Islet precursor cell (in vitro differentiated cells): ENCODE measurements around the gene DCAF8L2.
"Not testable (repeated sequence)": the region's sequence is repeated elsewhere in the genome, so short reads cannot be mapped to it uniquely, and the experiment has no call there.

ENCODE experiments used
- DNase-seq: peaks from one replicate; pipeline ENCODE4 v3.0.0-alpha.2; 2018

Gene DCAF8L2

DNA sequence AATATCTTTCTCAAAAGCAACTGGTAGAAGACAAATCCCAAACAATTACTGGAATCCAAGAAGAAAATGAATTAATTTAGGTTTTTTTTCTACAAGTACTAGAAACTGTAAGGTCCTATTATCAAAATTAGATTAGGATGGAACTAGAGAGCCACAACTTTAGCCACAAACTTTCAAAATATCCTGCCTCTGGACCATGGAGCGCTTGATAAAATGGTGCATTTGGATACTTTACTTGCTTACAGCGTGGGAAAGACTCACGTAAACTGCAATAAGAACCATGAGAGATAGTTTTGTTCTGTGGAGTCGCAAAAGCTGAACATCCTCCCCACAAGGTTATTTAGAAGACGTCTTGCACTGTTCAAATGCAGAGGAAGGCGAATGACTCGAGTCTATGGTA lies at the start of gene DCAF8L2:
Gene DCAF8L2, plus strand, starts transcription at position 301 of the 400 bp plus-strand sequence. CDS start 156,552 bp downstream, outside the sequence.
- DNase-seq, result no peak

GRCh38 chrX:27541161-27541560 lies 49.0 kb upstream of the DCAF8L2 start:
- DNase-seq, result not testable (repeated sequence)

- no peak for DNase-seq
These were observed 41.5 kb upstream of the DCAF8L2 start for GRCh38 chrX:27548624-27549023.

DNA sequence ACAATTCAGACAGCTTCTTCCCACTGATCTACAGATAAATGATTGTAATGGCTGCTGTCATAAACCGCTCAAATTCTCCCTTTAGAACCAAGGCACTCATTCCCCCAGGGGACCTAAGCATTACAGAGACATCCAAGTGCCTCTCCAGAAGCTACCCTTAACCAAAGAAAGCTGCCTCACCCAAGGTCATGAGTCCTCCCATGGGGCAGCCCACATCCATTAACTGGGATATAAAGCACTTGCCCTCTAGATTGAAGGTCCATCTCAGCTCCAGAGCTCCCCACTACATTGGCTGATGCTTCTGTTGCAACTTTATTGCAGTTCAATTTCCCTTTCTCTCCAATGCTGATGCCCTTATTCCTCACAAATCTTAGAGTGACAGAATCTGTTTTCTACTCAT lies 40.5 kb upstream of the DCAF8L2 start:
- no peak for DNase-seq

DNA sequence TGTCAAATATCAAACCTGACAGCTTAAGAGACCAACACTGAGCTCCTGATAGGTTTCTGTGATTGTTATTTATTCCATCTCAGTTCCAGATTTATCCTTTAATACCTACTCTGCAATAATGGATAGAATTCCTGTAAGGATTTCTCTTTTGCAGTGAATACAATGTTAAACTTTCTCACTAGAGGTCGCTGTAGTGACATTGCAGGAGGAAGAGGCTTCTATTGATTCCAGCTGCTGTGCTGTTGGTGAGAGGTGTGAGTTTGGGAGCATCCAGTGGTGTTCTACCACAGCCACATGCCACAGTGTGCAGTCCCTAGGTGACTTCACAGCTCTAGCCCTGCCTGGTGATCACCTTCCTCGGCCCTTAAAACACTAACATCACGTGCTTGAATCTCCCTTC lies 34.6 kb upstream of the DCAF8L2 start:
- no peak for DNase-seq

DNA sequence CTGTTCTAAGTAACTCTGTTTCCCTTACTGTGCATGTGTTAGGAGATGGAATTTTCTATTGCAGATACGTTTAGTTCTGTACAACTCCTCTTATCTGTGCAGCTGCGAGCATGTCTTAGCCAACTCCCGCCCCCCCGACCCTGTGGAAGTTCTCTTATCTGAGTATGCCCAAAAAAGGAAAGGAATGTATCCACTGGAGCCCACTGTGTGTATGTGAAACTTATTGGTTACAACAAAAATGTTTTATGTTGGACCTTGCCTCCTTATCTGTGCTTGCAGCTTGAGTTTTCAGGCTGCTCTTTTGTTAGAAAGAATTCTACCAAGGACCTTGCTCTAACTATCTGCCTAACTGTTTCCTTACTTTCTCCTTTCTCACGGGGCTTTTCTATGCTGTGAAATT lies 24.2 kb upstream of the DCAF8L2 start:
- peak; percentile 78 for DNase-seq

DNA sequence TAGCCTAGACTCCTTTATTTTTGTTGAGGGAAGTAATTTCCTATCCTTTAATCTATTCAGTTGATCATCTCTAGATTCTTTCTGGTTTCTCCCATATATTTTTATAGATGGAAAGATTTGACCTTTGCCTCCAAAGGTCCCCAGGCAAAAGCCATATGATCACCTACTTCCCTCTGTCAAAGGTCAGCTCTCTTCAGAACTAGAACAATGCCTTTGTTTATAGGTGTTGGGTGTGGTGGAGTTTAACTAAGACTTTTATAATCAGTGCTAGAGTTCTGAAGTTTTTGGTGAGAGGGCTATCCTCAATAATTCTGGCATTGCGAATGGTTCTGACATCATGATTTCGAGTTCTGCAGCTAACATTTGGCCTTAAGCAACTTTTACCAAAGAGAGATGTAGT lies 19.0 kb upstream of the DCAF8L2 start:
- DNase-seq, result no peak

DNA sequence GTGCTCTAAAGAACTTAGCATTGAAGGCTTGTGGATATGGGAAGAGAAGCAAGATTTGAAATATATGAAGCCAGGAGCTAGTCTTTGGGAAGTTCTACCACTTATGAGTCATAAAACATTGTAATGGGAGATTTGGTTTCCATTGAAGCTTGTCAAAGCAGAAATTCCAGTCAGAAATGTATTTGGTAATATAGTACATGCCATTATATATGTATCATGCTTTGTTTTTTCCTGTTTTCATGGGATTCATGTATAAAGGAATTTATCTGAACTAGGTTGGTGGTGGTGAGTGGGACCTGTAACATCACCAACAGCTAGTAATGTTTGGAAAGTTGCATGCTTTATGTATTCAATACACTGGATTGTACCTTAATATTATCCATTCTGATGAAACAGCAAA lies 14.6 kb upstream of the DCAF8L2 start:
- DNase-seq, result no peak

- no peak for DNase-seq
These were observed 6.2 kb upstream of the DCAF8L2 start for GRCh38 chrX:27583976-27584375.

- no peak for DNase-seq
These were observed 1.8 kb downstream of the DCAF8L2 start for GRCh38 chrX:27591938-27592337.

- DNase-seq, result no peak
These were observed 7.4 kb downstream of the DCAF8L2 start for GRCh38 chrX:27597508-27597907.

GRCh38 chrX:27598312-27598711 lies 8.2 kb downstream of the DCAF8L2 start:
- peak; percentile 61 for DNase-seq

DNA sequence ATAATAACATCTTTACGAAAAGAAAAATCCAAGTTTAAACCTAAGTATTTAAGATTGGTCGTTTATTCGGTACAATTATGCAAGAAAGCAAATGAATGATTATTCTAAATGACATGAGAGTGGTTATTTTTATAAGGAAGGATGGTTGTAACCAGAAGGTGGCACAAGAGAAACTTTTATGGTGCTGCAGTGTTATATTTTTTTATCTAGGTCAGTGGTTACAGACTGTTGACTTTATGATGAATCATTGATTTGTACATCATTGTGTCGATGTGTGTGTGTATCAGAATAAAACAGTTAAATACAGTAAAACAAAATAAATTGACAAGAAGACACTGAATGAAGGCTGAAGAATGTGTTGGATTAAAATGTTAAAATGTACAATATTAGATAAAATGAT lies 9.8 kb downstream of the DCAF8L2 start:
- DNase-seq, result no peak

DNA sequence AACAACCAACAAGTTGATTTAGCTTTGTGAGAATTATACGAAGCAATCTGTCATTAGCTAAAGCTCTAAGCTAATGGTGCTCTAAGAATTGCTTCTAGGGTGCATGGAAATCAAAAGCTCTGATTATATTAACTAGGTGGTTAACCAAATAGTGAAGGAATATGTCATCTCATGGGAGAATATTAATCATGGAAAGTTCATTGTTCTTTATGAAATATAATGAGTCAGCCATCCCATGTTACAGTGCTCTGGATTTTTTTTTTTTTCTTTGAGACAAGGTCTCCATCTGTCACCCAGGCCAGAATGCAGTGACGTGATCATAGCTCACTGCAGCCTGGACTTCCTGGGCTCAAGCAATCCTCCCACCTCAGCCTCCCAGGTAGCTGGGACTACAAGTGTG lies 10.5 kb downstream of the DCAF8L2 start:
- DNase-seq, result no peak

DNA sequence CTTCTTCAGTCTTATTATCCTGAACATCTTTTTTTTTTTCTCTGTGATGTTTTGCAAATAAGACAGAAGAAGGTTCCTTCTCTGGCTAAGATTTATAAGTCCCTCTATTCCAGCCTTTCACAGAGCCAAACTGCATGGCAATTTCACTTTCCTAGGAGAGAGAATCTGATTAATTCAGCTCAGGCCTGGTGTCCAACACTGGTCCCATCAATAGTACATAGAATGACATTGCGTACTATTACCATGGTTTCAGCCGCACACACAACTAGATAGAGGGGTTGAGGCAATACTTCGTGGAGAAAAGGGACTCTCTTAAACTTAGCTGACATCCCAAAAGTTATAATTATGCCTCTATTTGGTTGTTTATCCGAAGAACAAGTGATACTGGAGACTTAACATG lies 18.5 kb downstream of the DCAF8L2 start:
- no peak for DNase-seq

DNA sequence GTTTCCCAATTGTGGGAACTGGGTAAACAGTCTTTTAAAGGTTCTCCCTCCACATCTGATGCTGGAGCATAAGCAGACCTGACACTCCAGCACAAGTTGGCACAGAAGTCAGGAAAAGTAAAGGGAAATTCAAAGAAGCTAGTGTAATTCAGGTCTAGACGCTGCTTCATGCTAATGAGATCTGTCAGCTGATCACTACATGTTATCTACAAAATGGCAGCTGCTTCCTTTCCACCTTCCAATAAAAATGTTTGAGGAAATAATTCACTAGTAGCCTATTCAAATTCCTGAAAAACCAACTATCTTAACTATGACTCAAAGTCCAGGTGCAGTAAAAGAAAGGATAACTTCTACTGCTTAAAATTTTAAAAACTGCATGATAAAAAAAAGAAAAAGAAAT lies 29.3 kb downstream of the DCAF8L2 start:
- DNase-seq, result no peak

GRCh38 chrX:27619975-27620374 lies 29.8 kb downstream of the DCAF8L2 start:
- no peak for DNase-seq

DNA sequence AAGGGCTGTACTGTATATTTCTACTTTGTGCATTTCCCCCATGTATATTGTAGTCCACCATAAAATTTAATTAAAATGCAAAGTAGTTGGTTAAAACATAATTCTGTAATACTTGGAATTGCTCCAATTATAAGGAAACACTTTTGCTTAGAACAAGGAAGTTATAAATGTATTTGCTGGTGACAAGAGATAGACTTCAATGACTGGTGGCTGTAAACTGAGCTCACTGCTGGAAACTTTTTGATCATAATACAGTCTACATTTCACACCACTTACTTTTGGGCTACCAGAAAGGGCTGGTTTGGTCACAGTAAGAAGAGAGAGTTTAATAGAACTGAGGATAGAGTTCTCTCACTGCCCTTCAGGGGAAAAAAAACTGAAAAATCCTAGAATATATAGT lies 32.7 kb downstream of the DCAF8L2 start:
- DNase-seq, result no peak

GRCh38 chrX:27626066-27626465 lies 35.9 kb downstream of the DCAF8L2 start:
- no peak for DNase-seq

- DNase-seq, result no peak
These were observed 43.2 kb downstream of the DCAF8L2 start for GRCh38 chrX:27633328-27633727.

DNA sequence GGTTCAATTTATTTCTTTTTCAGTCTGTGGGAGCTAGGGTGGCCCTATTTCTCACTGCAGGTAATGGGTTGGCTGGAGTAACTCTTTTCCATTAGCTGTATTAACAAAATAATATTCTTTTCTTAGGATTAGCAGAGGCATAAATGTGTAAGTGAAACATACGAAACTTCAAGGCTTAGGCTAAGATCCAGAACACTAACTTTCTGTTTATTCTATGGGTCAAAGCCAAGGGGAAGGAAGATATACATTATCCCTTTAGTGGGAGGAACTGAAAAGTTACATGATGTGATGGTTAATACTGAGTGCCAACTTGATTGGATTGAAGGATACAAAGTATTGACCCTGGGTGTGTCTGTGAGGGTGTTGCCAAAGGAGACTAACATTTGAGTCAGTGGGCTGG lies 66.4 kb downstream of the DCAF8L2 start:
- DNase-seq, result no peak

- peak; percentile 60 for DNase-seq
These were observed 70.7 kb downstream of the DCAF8L2 start for GRCh38 chrX:27660878-27661277.

DNA sequence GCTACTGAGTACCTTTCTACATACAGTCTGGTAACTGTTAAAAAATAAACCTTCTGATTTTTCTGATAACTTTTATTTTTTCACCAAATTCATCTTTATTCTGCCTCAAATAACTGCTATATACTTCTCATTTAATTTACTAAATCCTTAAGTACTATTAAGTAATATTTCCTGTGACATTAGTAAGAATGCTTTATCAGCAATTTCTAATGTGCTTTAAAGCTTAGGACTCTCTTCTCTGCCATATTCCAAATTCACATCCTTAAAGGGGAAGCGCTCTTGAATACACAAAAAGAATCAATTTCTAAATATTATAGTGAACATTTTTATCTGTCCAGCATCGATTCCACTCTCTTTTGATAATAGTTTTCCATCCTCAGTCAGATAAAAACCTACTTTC lies 81.1 kb downstream of the DCAF8L2 start:
- no peak for DNase-seq

GRCh38 chrX:27674491-27674890 lies 84.3 kb downstream of the DCAF8L2 start:
- DNase-seq, result no peak

- DNase-seq, result no peak
These were observed 85.3 kb downstream of the DCAF8L2 start for GRCh38 chrX:27675493-27675892.

- no peak for DNase-seq
These were observed 89.1 kb downstream of the DCAF8L2 start for GRCh38 chrX:27679281-27679680.
